ENCODE data around the gene NOC2L.

DNA sequence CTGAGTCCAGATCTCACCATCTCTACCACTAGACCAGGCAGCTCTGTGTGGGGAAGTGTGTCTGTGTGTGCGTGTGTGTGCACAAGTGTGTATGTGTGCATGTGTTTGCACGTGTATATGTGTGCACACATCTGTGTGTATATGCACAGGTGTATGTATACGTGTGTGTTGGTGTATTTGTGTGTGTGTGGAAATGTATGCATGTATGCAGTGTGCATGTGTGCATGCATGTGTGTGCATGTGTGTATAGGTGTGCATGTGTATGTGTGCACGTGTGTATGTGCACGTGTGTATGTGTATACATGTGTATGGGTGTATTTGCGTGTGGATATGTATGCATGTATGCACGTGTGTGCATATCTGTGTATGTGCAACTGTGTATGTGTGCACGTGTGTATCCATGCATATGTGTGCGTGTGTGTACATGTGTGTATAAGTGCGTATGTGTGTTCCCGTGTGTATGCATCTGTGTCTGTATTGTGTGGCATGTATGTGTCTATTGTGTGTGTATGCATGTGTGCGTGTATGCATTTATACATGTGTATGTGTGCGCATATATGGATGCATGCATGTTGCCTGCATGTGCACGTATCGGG is 10.3 kb upstream of the NOC2L start:
- TF ChIP-seq EP300 (IDR thresholded peaks at IDR 0.05) (no peak), POLR2A (IDR thresholded peaks at IDR 0.05; ENCODE audit: low read depth) (no peak), POLR2AphosphoS5 (IDR thresholded peaks at IDR 0.05) (no peak)
- TF ChIP-seq, protein P1, sequence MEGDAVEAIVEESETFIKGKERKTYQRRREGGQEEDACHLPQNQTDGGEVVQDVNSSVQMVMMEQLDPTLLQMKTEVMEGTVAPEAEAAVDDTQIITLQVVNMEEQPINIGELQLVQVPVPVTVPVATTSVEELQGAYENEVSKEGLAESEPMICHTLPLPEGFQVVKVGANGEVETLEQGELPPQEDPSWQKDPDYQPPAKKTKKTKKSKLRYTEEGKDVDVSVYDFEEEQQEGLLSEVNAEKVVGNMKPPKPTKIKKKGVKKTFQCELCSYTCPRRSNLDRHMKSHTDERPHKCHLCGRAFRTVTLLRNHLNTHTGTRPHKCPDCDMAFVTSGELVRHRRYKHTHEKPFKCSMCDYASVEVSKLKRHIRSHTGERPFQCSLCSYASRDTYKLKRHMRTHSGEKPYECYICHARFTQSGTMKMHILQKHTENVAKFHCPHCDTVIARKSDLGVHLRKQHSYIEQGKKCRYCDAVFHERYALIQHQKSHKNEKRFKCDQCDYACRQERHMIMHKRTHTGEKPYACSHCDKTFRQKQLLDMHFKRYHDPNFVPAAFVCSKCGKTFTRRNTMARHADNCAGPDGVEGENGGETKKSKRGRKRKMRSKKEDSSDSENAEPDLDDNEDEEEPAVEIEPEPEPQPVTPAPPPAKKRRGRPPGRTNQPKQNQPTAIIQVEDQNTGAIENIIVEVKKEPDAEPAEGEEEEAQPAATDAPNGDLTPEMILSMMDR (IDR thresholded peaks at IDR 0.05): no peak

Data from esophagus muscularis mucosa (tissue), 4 donors.